Thyroid gland (tissue), 4 donors: ENCODE results near the gene SLC25A52.

Experiments
- POLR2A ChIP-seq, 2 donors: fragments of 450-650 bp; IDR thresholded peaks; one replicate each; pipeline ENCODE4 v1.6.1; 2017; ENCODE audit warnings: antibody characterized with exemption in 2 of 2, mild to moderate bottlenecking in 2 of 2, moderate library complexity in 1 of 2
- TF ChIP-seq, protein P1 (sequence below), 6 experiments: fragments of 200-600 bp in 3 of 6; fragments of 450-650 bp in 3 of 6; sonication (generic) in 3 of 6; IDR thresholded peaks; one replicate each; pipeline ENCODE4 v1.5.1; 2016 to 2019; ENCODE audit warnings: antibody characterized with exemption in 6 of 6, mild to moderate bottlenecking in 2 of 6, inconsistent platforms in 1 of 6, moderate library complexity in 1 of 6

DNA sequence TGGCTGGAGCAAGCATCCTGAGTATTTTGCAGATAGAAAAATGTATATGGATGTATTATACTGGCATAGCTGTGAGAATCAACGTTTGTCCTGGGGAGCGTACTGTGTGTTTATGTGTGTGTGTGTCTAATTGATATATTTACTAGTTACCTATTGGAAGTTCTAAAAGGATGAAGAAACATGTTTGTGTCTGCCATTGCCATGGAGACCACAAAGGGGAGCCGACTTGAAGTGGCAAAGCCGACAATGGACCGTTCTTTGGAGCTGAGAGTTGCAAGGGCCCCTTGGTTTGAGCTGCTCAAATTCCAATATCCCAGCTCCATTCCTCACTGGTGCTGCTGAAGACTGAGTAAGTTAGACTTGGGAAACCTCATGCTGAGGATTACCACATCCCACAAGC, 14.3 kb upstream of the SLC25A52 start:
- TF ChIP-seq, protein P1, sequence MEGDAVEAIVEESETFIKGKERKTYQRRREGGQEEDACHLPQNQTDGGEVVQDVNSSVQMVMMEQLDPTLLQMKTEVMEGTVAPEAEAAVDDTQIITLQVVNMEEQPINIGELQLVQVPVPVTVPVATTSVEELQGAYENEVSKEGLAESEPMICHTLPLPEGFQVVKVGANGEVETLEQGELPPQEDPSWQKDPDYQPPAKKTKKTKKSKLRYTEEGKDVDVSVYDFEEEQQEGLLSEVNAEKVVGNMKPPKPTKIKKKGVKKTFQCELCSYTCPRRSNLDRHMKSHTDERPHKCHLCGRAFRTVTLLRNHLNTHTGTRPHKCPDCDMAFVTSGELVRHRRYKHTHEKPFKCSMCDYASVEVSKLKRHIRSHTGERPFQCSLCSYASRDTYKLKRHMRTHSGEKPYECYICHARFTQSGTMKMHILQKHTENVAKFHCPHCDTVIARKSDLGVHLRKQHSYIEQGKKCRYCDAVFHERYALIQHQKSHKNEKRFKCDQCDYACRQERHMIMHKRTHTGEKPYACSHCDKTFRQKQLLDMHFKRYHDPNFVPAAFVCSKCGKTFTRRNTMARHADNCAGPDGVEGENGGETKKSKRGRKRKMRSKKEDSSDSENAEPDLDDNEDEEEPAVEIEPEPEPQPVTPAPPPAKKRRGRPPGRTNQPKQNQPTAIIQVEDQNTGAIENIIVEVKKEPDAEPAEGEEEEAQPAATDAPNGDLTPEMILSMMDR (IDR thresholded peaks at IDR 0.05) = no peak
- TF ChIP-seq POLR2A (IDR thresholded peaks at IDR 0.05) = no peak
